HAP-1 (cell line): Measurements from ENCODE around the gene MKKS.
"Not testable (repeated sequence)": the region's sequence is repeated elsewhere in the genome, so short reads cannot be mapped to it uniquely, and the experiment has no call there.

Experiments used
- DNase-seq, 2 experiments: peaks; one replicate each; pipeline ENCODE4 v3.0.0-alpha.2; 2016 to 2020; ENCODE audit warnings: low spot score in 2 of 2
- H3K27me3 ChIP-seq: fragments of 250-450 bp; sonication (Bioruptor Pico); 2 replicates; pipeline ENCODE4 v1.5.1; 2020; ENCODE audit warnings: low read depth, mild to moderate bottlenecking, moderate library complexity
- H3K36me3 ChIP-seq: fragments of 250-450 bp; sonication (Bioruptor Pico); replicated peaks from 2 replicates; pipeline ENCODE4 v1.5.1; 2020; ENCODE audit warnings: mild to moderate bottlenecking
- H3K4me1 ChIP-seq: fragments of 250-450 bp; sonication (Bioruptor Pico); 2 replicates; pipeline ENCODE4 v1.5.1; 2020; ENCODE audit warnings: mild to moderate bottlenecking
- H3K4me3 ChIP-seq: fragments of 250-450 bp; sonication (Bioruptor Pico); 2 replicates; pipeline ENCODE4 v1.5.1; 2020; ENCODE audit warnings: mild to moderate bottlenecking, moderate library complexity
- H3K9me3 ChIP-seq: fragments of 250-450 bp; sonication (Bioruptor Pico); 2 replicates; pipeline ENCODE4 v1.5.1; 2020; ENCODE audit warnings: mild to moderate bottlenecking, moderate library complexity
- in situ Hi-C: fragments of 300-500 bp; cut with MboI; formaldehyde crosslinking; loops from 3 replicates; pipeline ENCODE4 v1.14.3; 2020; ENCODE audit warnings: low sequenced_read_pairs, inconsistent platforms, mixed read lengths

MKKS gene

DNA sequence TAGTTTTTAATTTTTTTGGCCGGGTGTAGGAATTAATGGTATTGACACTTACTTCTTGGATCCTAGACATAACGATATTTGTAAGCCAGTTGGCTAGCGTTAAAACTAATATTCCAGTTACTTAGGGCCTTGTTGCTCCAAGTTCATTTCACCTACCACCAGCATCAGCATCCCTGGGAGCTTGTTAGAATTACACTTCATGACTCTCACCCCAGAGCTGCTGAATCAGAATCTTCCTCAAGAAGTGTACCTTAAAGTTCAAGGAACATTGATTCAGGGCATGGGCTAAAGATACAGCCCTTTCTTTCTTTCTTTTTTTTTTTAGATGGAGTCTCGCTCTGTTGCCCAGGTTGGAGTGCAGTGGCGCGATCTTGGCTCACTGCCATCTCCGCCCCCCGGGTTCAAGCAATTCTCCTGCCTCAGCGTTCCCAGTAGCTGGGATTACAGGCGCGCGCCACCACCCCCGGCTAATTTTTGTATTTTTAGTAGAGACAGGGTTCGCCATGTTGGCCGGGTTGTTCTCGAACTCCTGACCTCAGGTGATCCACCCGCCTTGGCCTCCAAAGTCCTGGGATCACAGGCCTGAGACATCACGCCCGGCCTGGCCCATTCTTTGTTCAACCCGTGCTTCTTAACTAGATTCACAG, 2.2 kb upstream of the MKKS start:
- H3K36me3 ChIP-seq, result no peaks in the 10 kb centered on the region
- DNase-seq, result no peak
- in situ Hi-C loops, result no loop called here
- peaks cover 15% of the 10 kb centered on the region for H3K4me1 ChIP-seq
- H3K9me3 ChIP-seq, result no peaks in the 10 kb centered on the region
- H3K4me3 ChIP-seq, result peak overlapping the region; percentile 63
- no peaks in the 10 kb centered on the region for H3K27me3 ChIP-seq

DNA sequence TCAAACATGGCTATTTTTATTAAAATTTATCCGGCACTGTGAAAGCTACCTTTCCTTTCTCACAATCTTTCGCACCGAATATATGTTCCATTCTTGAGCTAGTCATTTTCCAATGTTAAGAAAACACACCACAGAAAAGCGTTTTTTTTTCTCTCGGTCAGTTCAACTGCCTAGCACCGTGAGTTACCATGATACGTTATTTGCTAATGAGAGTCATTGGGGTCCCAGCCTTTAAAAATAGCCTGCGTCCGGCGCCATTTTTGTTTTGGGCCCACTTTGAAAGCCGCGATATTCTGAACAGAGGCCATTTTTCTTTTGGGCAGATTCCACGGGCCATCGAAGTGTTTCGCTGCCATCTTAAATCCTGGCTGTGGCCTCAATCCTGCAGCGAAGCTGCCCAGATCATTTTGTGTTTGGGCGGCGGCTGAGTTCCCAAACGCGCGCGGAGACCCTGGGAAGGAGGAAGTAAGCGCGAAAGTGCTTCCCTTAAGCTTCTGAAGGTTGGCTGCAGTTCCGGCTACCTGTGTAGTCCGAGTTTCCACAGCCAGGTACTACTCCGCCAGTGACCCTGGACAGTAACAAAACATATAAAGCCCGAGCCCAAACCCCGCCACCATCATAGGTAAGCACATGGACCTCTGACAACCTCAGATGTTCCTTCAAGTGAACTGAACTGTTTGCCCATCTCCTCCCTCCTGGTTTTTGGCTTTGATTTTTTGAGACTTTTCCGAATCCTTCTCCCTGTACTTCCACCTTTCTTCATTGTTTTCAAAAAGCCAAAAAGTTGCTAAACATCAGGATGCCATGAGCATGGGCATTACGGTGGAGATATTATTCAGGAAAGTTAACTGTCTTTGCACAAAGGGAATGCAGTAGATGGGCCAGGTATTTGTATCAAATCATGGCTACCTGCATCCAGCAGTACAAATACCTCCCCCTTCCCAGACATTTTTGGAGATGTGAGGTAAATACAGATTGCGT, 1.1 kb upstream of the MKKS start, which contains the start of gene SLX4IP:
Gene SLX4IP (plus strand): TSS at position 474 of the 981 bp plus-strand sequence. CDS start 22,900 bp downstream, outside the sequence.
- DNase-seq, result peak; percentile 93 to 95
- peaks cover 24% of the 10 kb centered on the region for H3K4me1 ChIP-seq
- H3K36me3 ChIP-seq, result no peaks in the 10 kb centered on the region
- H3K9me3 ChIP-seq, result no peaks in the 10 kb centered on the region
- no peaks in the 10 kb centered on the region for H3K27me3 ChIP-seq
- peak within 1 kb of the TSS; percentile 63 for H3K4me3 ChIP-seq
- in situ Hi-C loops, result no loop called here

DNA sequence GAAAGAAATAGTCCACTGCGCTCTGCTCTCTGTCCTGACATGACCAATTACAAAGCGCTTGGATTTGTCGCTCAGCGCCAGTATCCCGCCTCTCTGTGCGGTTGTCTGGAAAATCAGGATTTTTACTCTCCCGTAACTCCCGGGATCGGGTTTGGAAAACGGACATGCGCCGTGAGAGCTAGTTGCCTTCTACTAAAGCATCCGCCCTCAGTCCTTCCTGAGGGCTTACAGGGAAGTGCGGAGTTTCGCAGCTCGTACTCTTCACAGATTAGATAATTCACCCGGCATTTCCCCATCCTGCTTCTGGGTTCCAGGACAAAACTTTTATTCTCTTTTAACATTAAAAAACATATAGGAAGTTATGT, 427 bp upstream of the MKKS start:
- peak; percentile 92 to 97 for DNase-seq
- Histone ChIP-seq H3K27me3 (no peaks in the 10 kb centered on the region), H3K4me3 (peak overlapping the region; percentile 63), H3K4me1 (peaks cover 30% of the 10 kb centered on the region), H3K9me3 (no peaks in the 10 kb centered on the region), H3K36me3 (no peaks in the 10 kb centered on the region)
- in situ Hi-C loops, result no loop called here

DNA sequence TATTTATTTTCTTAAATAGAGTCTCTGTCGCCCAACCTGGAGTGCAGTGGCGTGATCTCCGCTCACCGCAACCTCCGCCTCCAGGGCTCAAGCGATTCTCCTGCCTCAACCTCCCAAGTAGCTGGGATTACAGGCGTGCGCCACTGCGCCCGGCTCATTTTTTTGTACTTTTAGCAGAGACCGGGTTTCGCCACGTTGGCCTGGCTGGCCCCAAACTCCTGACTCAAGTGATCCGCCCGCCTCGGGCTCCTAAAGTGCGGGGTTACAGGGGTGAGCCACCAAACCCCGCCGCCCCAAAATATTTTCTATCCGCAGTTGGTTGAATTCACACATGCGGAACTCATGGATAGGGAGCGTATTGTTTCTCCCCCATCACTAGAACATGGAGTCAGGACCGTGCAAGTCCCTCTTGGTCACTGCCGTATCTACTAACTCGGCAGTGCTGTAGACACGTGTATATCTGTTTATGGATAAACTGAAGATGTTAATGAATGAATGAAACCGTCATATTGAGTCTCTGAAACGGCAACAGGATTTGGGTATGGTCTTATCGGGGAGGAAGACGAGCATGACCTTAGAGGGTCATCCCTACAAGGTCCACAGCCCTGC, 904 bp downstream of the MKKS start:
- Histone ChIP-seq H3K9me3 (no peaks in the 10 kb centered on the region), H3K27me3 (no peaks in the 10 kb centered on the region), H3K36me3 (no peaks in the 10 kb centered on the region), H3K4me1 (peaks cover 37% of the 10 kb centered on the region), H3K4me3 (peak overlapping the region; percentile 63)
- in situ Hi-C loops, result no loop called here
- DNase-seq, result no peak

DNA sequence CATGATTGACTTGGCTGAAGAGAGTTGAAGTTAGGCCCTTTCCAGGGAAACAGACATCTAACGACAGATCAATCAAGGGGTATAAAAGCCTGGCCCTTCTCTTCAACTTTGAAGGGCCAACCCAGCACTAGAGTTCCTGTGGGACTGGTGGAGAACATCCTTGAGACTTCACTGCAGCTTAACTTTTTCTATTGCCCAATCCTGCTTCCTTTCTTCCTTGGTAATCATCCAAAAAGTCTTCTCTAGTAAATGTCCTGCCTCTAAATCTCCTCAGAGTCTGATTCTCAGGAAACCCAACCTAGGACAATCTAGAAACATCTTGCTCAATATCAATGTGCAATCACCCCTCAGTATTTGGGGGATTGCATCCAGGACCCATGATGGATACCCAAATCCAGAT, 1.9 kb downstream of the MKKS start:
- Histone ChIP-seq H3K9me3 (no peaks in the 10 kb centered on the region), H3K4me1 (peaks cover 37% of the 10 kb centered on the region), H3K4me3 (no peak overlapping the region), H3K36me3 (no peaks in the 10 kb centered on the region), H3K27me3 (no peaks in the 10 kb centered on the region)
- in situ Hi-C loops, result no loop called here
- DNase-seq, result no peak

DNA sequence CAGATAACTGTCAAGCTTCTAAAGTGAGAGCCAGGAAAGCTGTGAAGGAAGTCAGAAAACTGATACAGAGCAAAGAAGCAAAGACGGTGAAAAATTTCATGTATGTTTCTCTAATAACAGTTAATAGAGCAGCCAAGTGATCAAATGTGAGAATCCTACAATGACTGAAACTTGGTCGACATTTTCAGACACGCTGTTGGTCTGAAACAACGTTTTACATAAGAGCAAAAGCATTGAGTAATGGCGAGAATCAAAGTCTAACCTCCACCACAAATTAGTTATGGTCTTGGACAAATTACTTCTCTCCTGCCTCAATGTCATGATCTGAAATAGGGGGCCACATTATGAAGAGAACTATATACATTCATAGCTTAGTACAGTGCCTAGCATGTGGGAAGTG, 3.3 kb downstream of the MKKS start:
- no peaks in the 10 kb centered on the region for H3K9me3 ChIP-seq
- H3K36me3 ChIP-seq, result no peaks in the 10 kb centered on the region
- no peak overlapping the region for H3K4me3 ChIP-seq
- H3K27me3 ChIP-seq, result no peaks in the 10 kb centered on the region
- in situ Hi-C loops, result no loop called here
- H3K4me1 ChIP-seq, result peaks cover 33% of the 10 kb centered on the region
- DNase-seq, result no peak

DNA sequence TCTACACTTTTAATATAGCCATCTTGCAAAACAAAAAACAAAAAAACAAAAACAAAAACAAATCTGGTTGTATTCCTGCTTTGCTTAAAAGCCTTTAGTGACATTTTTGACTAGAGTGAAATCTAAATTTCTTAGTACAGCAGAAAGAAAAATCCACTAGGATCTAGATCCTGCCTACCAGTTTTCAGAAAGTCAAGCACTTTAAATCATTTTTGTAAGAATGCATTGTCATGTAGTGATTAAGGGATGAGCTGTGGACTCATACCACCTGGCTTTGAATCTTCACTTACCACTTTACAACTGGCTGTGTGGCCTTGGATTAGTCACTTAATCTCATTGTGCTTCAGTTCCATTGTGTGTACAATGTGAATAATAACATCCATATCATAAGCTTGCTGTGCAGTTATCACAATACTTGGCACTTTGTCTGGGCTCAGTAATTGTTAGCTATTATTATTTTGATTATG, 4.0 kb downstream of the MKKS start:
- in situ Hi-C loops, result no loop called here
- DNase-seq, result peak; percentile 38 to 57

DNA sequence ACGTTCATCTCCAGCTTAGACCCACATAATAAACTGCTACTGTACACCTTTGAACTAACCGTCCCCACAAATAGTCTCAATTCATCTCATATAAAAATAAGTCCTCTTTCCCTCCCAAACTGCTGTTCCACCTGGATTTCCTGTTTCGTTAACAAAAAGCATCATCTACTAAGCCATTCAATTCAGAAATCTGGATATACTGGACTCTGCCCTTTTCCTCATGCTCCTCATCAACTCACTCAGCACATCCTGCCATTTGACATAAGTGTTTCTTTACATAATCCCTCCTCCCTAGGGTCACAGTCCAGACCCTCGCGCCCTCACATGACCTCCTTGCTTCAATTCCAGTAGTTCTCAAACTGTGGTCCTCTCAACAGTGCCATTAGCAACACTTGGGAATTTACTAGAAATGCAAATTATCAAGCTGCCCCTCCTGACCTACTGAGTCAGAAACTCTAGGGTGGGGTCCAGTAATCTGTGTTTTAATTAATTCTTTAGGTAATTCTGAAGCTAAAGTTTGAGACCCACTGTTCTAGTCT, 4.5 kb downstream of the MKKS start:
- Histone ChIP-seq H3K9me3 (no peaks in the 10 kb centered on the region), H3K4me1 (peaks cover 32% of the 10 kb centered on the region), H3K36me3 (no peaks in the 10 kb centered on the region), H3K27me3 (no peaks in the 10 kb centered on the region), H3K4me3 (no peak overlapping the region)
- DNase-seq, result peak in 1 of 2 experiments; percentile 35
- in situ Hi-C loops, result no loop called here

More for the DNA sequence above, 4.0 kb downstream of the MKKS start:
- Histone ChIP-seq H3K27me3 (no peaks in the 10 kb centered on the region), H3K4me1 (peaks cover 32% of the 10 kb centered on the region), H3K9me3 (no peaks in the 10 kb centered on the region), H3K4me3 (no peak overlapping the region), H3K36me3 (no peaks in the 10 kb centered on the region)

DNA sequence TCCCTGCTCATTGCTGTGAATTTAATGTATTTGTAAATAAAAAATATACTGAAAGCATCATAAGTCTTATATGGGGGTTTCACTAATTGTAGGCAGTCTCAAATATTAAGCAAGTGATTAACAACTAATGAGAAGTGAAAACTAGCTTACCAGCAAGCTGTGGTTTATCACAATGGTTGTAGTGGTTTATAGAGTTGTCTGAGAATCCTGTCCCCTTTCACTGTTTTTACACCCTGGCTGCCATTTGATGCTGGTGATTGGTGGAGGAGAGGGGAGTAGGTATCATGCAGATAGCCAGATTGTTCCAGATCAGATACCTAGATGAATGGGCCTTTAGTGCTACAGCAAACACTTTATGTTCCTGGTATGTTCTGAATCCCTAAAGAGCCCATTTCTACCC, 6.0 kb downstream of the MKKS start:
- Histone ChIP-seq H3K36me3 (no peaks in the 10 kb centered on the region), H3K4me3 (no peak overlapping the region), H3K27me3 (no peaks in the 10 kb centered on the region), H3K9me3 (no peaks in the 10 kb centered on the region), H3K4me1 (peaks cover 31% of the 10 kb centered on the region)
- no peak for DNase-seq
- in situ Hi-C loops, result no loop called here

DNA sequence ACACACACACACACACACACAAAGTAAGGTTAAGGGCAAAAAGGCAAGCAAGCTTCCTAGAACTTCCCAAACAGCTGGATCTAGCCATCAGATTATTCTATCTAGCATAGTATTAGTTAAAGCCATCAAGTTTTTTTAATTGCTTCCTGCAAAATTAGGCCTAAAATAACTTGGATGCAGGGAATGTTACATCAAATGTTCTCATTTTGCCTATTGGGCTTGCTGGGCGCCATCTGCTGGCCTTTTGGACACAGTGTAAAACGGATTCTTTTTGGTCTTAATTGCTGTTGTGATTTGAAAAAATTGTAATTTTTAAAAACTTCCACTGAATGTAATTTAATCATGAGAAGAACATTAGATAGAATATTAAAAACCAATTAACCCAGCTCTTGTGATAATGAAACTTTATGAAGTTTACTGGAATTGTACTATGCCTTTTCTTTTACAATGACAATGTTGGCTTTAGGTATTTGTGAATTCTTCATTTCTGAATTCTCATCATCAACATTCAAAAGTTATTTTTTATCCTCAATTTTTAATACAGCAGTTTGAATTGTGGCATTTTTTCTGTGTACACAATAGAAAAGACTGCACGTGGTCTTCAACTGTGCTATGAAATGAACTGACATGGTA, 6.8 kb downstream of the MKKS start:
- Histone ChIP-seq H3K9me3 (no peaks in the 10 kb centered on the region), H3K27me3 (no peaks in the 10 kb centered on the region), H3K4me3 (no peak overlapping the region), H3K36me3 (no peaks in the 10 kb centered on the region), H3K4me1 (peaks cover 28% of the 10 kb centered on the region)
- in situ Hi-C loops, result no loop called here
- peak; percentile 43 to 58 for DNase-seq

DNA sequence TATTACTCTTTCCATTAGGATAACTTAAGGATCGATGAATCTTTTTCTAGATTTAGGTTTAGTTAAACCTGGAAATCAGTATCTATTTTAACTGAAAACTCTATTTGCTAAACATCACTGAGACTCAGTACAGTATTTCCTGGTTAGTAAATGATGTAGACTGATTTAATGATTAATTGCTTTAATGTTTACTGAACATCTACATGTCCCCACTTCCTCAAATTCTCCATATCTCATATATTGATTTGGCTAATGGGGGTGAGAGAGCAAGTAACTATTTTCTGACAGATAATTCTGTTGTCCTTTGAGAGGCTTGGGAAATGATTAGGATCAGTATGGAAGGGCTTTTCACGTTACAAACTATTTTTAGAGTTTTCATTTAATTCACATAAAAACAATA, 10.3 kb downstream of the MKKS start:
- no peak for DNase-seq
- Histone ChIP-seq H3K4me3 (no peak overlapping the region), H3K9me3 (no peaks in the 10 kb centered on the region), H3K27me3 (no peaks in the 10 kb centered on the region), H3K4me1 (no peaks in the 10 kb centered on the region; the same call in none of the 2 replicates), H3K36me3 (no peaks in the 10 kb centered on the region)
- in situ Hi-C loops, result no loop called here

DNA sequence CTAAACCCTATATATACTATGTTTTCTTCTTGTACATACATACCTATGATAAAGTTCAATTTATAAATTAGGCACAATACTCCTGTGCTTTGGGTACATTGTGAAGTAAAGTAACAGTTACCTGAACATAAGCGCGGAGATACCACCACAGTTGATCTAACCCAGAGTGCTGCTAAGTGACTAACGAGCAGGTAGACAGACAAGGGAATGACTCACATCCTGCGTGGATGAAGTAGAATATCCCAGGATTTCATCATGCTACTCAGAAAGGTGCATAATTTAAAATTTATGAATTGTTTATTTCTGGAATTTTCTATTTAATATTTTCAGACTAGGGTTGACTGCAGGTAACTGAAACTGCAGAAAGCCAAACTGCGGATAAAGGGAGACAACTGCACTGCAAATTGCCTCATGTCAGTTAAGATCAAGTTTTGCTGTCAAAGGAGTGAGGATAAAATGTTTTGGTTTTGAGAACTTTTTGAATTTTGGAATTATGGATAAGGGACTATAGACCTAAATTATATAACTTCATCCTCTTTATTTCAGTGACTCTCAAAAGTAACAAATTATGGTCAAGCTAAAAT, 14.4 kb downstream of the MKKS start:
- Histone ChIP-seq H3K27me3 (no peaks in the 10 kb centered on the region), H3K9me3 (no peaks in the 10 kb centered on the region), H3K4me3 (no peak overlapping the region), H3K4me1 (peaks cover 21% of the 10 kb centered on the region), H3K36me3 (peaks cover 3% of the 10 kb centered on the region; the same call in 1 of the 2 replicates)
- DNase-seq, result no peak
- in situ Hi-C loops, result no loop called here

DNA sequence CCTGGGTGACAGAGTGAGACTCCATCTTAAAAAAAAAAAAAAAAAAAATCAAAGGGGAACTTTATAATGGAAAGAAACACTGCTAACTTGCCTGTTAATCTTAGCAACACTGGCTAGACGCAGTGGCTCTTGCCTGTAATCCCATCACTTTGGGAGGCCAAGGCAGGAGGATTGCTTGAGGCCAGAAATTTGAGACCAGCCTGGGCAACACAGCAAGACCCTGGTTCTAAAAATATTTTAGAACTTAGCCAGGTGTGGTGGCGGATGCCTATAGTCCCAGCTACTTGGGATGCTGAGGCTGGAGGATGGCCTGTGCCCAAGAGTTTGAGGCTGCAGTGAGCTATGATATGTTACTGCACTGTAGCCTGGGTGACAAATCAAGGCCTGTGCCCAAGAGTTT, 16.8 kb downstream of the MKKS start:
- DNase-seq, H3K27me3 ChIP-seq, H3K4me3 ChIP-seq, in situ Hi-C loops, H3K9me3 ChIP-seq: not testable (repeated sequence)
- peaks cover 21% of the 10 kb centered on the region for H3K4me1 ChIP-seq
- peaks cover 18% of the 10 kb centered on the region for H3K36me3 ChIP-seq
